Keratinocyte (primary cell): ENCODE measurements around the gene ABCA7. TPM values are rescaled to one million over a fixed set of nuclear protein-coding genes. Genes with fewer than 3 reads are reported as not detected.

Experiments
- DNase-seq: peaks from one replicate; pipeline ENCODE4 v3.0.0-alpha.2; 2011; ENCODE audit warnings: low read depth, missing footprints, low spot score
- FAIRE-seq: peaks from 2 replicates; lab custom pipeline; 2011; peaks lifted over from hg19 to GRCh38; lab: Jason Lieb, UNC
- H2AFZ ChIP-seq: 2 replicates; pipeline ENCODE4 v1.6.0; 2012; ENCODE audit warnings: low read length, control low read depth, inconsistent platforms; ENCODE audit not compliant: control insufficient read depth
- H3K27ac ChIP-seq: 2 replicates; pipeline ENCODE4 v1.5.1; 2011; ENCODE audit warnings: low read length; ENCODE audit not compliant: control insufficient read depth, insufficient read depth
- H3K27me3 ChIP-seq: 3 replicates; pipeline ENCODE4 v1.6.0; 2011; ENCODE audit warnings: low read length; ENCODE audit not compliant: control insufficient read depth, insufficient read depth; ENCODE audit errors: extremely low read depth
- H3K36me3 ChIP-seq, 2 experiments: 2 replicates in 1 of 2; 3 replicates in 1 of 2; pipeline ENCODE4 v1.5.1; 2011; ENCODE audit warnings: low read length in 2 of 2, mild to moderate bottlenecking in 1 of 2; ENCODE audit not compliant: control insufficient read depth in 2 of 2, insufficient read depth in 2 of 2; ENCODE audit errors: extremely low read depth in 1 of 2
- H3K4me1 ChIP-seq: 3 replicates; pipeline ENCODE4 v1.5.1; 2011; ENCODE audit warnings: low read length; ENCODE audit not compliant: control insufficient read depth, insufficient read depth; ENCODE audit errors: extremely low read depth
- H3K4me2 ChIP-seq: 3 replicates; pipeline ENCODE4 v1.6.0; 2011; ENCODE audit warnings: low read depth, low read length; ENCODE audit not compliant: control insufficient read depth, insufficient read depth; ENCODE audit errors: extremely low read depth
- H3K4me3 ChIP-seq, 3 experiments: fragments of 200-600 bp in 1 of 3; sonication (generic) in 1 of 3; 2 replicates in 2 of 3; 3 replicates in 1 of 3; pipeline ENCODE4 v1.5.1; 2011 to 2016; ENCODE audit warnings: low read length in 3 of 3, mild to moderate bottlenecking in 3 of 3, control low read depth in 2 of 3, inconsistent platforms in 1 of 3, low read depth in 1 of 3, mixed read lengths in 1 of 3, mixed run types in 1 of 3, moderate library complexity in 1 of 3; ENCODE audit not compliant: control insufficient read depth in 2 of 3, insufficient read depth in 2 of 3; ENCODE audit errors: extremely low read depth in 1 of 3
- H3K79me2 ChIP-seq: 2 replicates; pipeline ENCODE4 v1.6.0; 2012; ENCODE audit warnings: low read length; ENCODE audit not compliant: control insufficient read depth, insufficient read depth
- H3K9ac ChIP-seq: 3 replicates; pipeline ENCODE4 v1.6.0; 2011; ENCODE audit warnings: low read length; ENCODE audit not compliant: control insufficient read depth, insufficient read depth; ENCODE audit errors: extremely low read depth
- H3K9me1 ChIP-seq: 3 replicates; pipeline ENCODE4 v1.6.0; 2011; ENCODE audit warnings: low read length; ENCODE audit not compliant: control insufficient read depth, insufficient read depth; ENCODE audit errors: extremely low read depth
- H3K9me3 ChIP-seq: 2 replicates; pipeline ENCODE4 v1.5.1; 2012; ENCODE audit warnings: low read depth, low read length; ENCODE audit not compliant: control insufficient read depth
- H4K20me1 ChIP-seq: 3 replicates; pipeline ENCODE4 v1.6.0; 2011; ENCODE audit warnings: low read length; ENCODE audit not compliant: control insufficient read depth, insufficient read depth; ENCODE audit errors: extremely low read depth
- CTCF ChIP-seq, 3 experiments: IDR thresholded peaks in 1 of 3; conservative IDR thresholded peaks in 1 of 3; optimal IDR thresholded peaks in 1 of 3; 2 replicates in 2 of 3; 3 replicates in 1 of 3; pipeline versions ENCODE3 to v1.5.1; 2011; ENCODE audit warnings: low read length in 3 of 3, mild to moderate bottlenecking in 3 of 3, moderate library complexity in 2 of 3, control low read depth in 1 of 3, inconsistent platforms in 1 of 3; ENCODE audit not compliant: insufficient read depth in 2 of 3; ENCODE audit errors: extremely low read depth in 1 of 3
- EZH2 ChIP-seq: IDR thresholded peaks from one replicate; pipeline ENCODE4 v1.6.1; 2012; ENCODE audit warnings: inconsistent platforms, mild to moderate bottlenecking, low read length, moderate library complexity
- dilution Hi-C: fragments of 300-500 bp; cut with MboI; formaldehyde crosslinking; loops from one replicate; pipeline ENCODE4 v1.7.0; 2020; ENCODE audit warnings: low sequenced_read_pairs; ENCODE audit not compliant: extremely low pct_ligation_motif_present
- polyA plus RNA-seq, 5 experiments: library from polyadenylated mRNA; depleted of rRNA in 3 of 5; stranded (reverse) in 3 of 5; stranded (forward) in 1 of 5; unstranded in 1 of 5; fragments of >200 nt; gene quantifications; 1 replicate in 1 of 5; 2 replicates in 3 of 5; 3 replicates in 1 of 5; pipeline versions ENCODE4 v1.2.1 to v1.2.3, GENCODE V29; 2011 to 2012; ENCODE audit warnings: missing spikeins in 2 of 5, low read depth in 1 of 5, low replicate concordance in 1 of 5

ABCA7 gene
- polyA plus RNA-seq, 1 donor (not counting 4 experiments of a cell fraction or from before 2014, with no cell fraction given) = 7.4 TPM

GRCh38 chr19:1064661-1065605, 25.0 kb downstream of the ABCA7 start:
- peaks cover 0 to 5% of the 10 kb centered on the region in 2 experiments for H3K36me3 ChIP-seq
- H3K27me3 ChIP-seq = peaks cover 8% of the 10 kb centered on the region
- no peaks in the 10 kb centered on the region for H3K79me2 ChIP-seq
- no peak for TF ChIP-seq EZH2
- TF ChIP-seq CTCF (optimal IDR thresholded peaks at IDR 0.05 in 1 of 3, IDR thresholded peaks at IDR 0.05 in 1 of 3, conservative IDR thresholded peaks at IDR 0.05 in 1 of 3; ENCODE audit: extremely low read depth in 1 of 3, insufficient read depth in 2 of 3, low read length in 3 of 3) = peak; percentile 50 to 89 (median 85)
- H3K4me2 ChIP-seq = peak overlapping the region; percentile 8
- peaks cover 24% of the 10 kb centered on the region for H3K4me1 ChIP-seq
- no peaks in the 10 kb centered on the region for H3K9me1 ChIP-seq
- no peak overlapping the region for H3K4me3 ChIP-seq
- dilution Hi-C loops = no loop called here
- H4K20me1 ChIP-seq = no peaks in the 10 kb centered on the region
- FAIRE-seq (no peak), DNase-seq (no peak)
- H3K9me3 ChIP-seq = no peaks in the 10 kb centered on the region
- no peak overlapping the region for H3K9ac ChIP-seq
- no peak overlapping the region for H3K27ac ChIP-seq
- H2AFZ ChIP-seq = no peak overlapping the region

- FAIRE-seq (peak; percentile 57), DNase-seq (no peak)
- Histone ChIP-seq H3K79me2 (no peaks in the 10 kb centered on the region), H3K4me3 (no peak overlapping the region), H3K27ac (no peak overlapping the region), H3K4me1 (peaks cover 24% of the 10 kb centered on the region), H3K9me1 (no peaks in the 10 kb centered on the region), H3K4me2 (no peak overlapping the region), H3K27me3 (peaks cover 12% of the 10 kb centered on the region), H3K36me3 (peaks cover 0 to 5% of the 10 kb centered on the region in 2 experiments), H2AFZ (no peak overlapping the region), H4K20me1 (no peaks in the 10 kb centered on the region), H3K9ac (no peak overlapping the region), H3K9me3 (no peaks in the 10 kb centered on the region)
- TF ChIP-seq CTCF (optimal IDR thresholded peaks at IDR 0.05 in 1 of 3, IDR thresholded peaks at IDR 0.05 in 1 of 3, conservative IDR thresholded peaks at IDR 0.05 in 1 of 3; ENCODE audit: extremely low read depth in 1 of 3, insufficient read depth in 2 of 3, low read length in 3 of 3) (no peak), EZH2 (no peak)
- dilution Hi-C loops = no loop called here
These were observed 25.8 kb downstream of the ABCA7 start for GRCh38 chr19:1065606-1066109.
